Retinal pigment epithelial cell (primary cell): ENCODE measurements around the gene MEIS2.

ENCODE experiments used
- DNase-seq: peaks from one replicate; pipeline ENCODE4 v3.0.0-alpha.2; 2010; ENCODE audit warnings: low read depth
- H3K4me3 ChIP-seq: 2 replicates; pipeline ENCODE4 v1.5.1; 2011; ENCODE audit warnings: mild to moderate bottlenecking, low read length, control low read depth, moderate library complexity
- TF ChIP-seq, protein P1 (sequence below): conservative IDR thresholded peaks from 2 replicates; pipeline ENCODE4 v1.5.1; 2011; ENCODE audit warnings: low read depth, low read length, control low read depth, inconsistent platforms

Gene MEIS2

DNA sequence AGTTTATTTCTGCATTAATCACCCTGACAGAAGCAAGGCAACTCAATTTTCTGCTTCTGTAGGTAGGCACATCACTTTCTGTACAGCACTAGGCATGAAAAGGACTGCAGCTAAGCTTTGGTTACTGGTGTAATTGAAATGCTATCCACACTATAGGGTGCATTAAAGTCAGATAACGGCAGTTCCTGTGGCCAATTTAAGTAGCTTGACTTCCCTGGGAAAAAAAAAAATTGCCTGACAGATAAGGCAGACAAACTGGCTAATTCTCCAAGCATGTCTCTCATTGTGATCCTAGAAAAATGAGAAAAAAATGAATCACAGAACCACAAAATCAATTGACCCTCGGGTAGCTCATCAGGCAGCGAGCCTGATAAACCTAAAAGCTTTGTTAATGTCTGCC is 151.4 kb downstream of the MEIS2 start:
- H3K4me3 ChIP-seq: no peak overlapping the region
- TF ChIP-seq, protein P1, sequence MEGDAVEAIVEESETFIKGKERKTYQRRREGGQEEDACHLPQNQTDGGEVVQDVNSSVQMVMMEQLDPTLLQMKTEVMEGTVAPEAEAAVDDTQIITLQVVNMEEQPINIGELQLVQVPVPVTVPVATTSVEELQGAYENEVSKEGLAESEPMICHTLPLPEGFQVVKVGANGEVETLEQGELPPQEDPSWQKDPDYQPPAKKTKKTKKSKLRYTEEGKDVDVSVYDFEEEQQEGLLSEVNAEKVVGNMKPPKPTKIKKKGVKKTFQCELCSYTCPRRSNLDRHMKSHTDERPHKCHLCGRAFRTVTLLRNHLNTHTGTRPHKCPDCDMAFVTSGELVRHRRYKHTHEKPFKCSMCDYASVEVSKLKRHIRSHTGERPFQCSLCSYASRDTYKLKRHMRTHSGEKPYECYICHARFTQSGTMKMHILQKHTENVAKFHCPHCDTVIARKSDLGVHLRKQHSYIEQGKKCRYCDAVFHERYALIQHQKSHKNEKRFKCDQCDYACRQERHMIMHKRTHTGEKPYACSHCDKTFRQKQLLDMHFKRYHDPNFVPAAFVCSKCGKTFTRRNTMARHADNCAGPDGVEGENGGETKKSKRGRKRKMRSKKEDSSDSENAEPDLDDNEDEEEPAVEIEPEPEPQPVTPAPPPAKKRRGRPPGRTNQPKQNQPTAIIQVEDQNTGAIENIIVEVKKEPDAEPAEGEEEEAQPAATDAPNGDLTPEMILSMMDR: no peak
- no peak for DNase-seq

GRCh38 chr15:36947035-36947719 is 153.2 kb downstream of the MEIS2 start:
- TF ChIP-seq, protein P1: no peak
- no peak for DNase-seq
- no peak overlapping the region for H3K4me3 ChIP-seq

DNA sequence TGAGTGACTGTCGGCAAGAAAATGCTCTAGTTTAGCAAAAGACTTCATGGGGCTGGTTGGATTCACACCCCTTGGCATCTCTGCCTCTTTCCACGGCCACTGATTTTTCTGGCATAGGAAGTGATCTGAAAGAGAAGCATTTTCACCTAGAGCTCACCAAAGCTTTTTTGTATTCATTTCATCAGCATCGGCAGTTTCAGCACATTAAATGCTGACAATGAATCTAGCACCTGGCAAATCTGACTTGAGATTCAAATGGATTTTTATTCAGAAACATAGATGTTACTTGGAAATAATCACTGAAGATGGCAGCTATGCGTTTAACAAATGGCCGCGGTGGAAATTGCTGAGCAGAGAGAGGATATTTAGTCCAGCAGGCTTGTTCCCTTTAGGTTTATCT is 155.9 kb downstream of the MEIS2 start:
- H3K4me3 ChIP-seq: no peak overlapping the region
- TF ChIP-seq, protein P1: no peak
- DNase-seq: no peak

DNA sequence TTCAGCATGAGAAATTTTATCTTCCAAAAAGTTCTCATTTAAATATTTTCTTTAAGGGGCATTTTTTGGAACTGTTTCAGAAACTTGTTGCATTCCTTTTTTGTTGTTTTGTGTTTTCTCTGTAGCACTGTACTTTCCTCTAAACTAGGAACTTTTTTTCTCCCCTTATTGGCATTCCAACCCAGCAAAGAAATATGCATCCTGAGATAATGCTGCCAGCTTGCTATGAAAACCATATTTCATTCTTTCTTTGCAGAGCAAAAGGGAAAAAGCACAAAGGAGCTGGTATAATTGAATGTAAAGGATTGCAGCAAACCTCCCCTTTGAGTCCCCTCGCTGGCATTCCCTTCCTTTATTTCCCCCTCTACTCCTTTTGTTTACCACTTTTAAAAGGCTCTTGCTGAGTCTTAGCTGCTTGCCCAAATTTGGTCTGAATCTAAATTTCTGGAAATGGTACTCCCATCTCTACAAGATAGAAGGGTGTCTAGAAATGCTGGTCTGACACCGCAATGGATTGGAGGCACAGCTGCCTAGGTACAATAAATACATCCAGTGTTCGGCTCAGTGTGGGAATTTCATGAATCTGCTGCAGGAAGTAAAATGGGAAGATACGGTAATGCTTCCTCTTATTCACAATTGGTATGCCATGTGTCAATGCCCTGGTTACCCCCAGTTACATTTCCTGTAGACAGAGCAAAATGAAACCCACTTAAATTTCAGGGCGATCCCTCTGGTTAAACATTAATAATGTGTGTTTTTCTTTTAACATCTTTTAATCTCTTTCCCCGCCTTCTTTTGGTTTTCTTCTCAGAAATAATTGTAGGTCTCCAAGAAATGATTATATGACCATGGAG is 156.6 kb downstream of the MEIS2 start:
- TF ChIP-seq, protein P1: no peak
- no peak for DNase-seq
- H3K4me3 ChIP-seq: no peak overlapping the region

DNA sequence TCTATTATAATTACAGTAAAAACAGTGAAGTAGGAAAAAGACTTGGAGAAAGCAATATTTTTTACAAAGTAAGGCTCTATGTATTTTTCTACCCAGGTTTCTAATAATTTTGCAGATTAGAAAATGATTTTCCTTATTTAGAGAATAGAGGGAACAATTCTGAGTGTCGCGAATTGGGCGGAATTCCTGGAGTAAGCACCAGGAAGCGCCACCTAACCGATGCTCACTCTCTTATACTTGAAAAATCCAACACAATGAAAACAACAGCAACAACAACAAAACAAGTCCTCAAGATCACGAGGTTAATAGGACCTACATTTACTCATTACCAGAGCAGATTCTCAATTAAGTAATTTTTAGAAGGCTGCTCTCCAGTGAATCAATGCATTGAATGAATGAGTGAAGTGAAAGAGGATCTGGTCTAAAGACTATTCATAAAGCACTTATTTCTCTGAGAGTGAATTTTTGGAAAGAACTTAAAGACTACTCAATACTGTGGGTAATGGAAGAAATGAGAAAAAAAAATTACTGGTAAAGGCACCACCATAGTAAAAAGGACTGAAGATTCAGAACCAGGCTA is 158.0 kb downstream of the MEIS2 start:
- DNase-seq: no peak
- TF ChIP-seq, protein P1: no peak
- H3K4me3 ChIP-seq: no peak overlapping the region

GRCh38 chr15:36941798-36942197 is 158.6 kb downstream of the MEIS2 start:
- H3K4me3 ChIP-seq: no peak overlapping the region
- DNase-seq: no peak
- TF ChIP-seq, protein P1: no peak
